HG03095 (cell line): ENCODE results near the gene ANKRD65.
"Not testable (repeated sequence)": the region's sequence is repeated elsewhere in the genome, so short reads cannot be mapped to it uniquely, and the experiment has no call there.

ENCODE experiments used
- ATAC-seq: cut with Tn5 transposase; IDR thresholded peaks from one replicate; pipeline ENCODE4 v1.9.1; 2021; ENCODE audit warnings: moderate library complexity; ENCODE audit not compliant: unreplicated experiment

The ANKRD65 gene

DNA sequence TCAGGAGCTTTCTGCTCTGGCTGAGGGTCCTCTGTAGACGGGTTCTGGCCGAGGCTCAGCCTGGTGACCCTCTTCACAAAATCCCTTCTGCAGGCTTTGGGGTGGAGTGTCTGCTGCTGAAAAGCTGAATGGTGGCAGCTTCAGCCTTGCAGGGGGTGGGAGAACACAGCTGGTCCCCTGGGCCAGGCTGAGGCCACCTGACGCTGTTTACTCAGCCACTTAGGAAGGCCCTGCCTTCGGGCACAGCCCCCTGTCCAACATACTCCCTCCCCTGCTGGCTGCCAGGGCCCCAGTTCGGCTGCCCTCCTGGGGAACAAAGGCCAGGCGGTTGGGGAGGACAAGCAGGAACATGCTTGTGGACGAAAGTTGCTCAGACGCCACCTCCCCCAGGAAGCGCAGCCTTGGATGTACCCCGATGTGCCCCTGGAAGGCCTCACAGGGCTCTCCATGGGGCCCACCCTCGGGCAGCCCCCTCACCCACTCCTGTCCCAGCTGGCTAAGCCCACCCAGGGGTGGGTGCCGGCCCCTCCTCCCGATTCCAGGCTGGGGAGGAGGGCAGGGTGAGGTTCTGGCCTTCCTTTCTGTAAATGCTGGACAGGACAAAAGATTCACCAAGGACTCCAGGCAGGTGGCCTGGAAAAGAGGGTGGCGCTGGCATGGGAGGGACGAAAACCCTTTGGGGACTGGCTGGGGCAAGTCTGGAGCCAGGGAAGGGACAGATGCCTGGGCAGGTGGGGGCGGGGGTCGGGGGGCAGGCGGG, at the start of gene ANKRD65:
TSS of gene ANKRD65 (minus strand) at position 130 of the 760 bp plus-strand sequence. CDS start 271 bp downstream, outside the sequence.
- ATAC-seq = no peak

DNA sequence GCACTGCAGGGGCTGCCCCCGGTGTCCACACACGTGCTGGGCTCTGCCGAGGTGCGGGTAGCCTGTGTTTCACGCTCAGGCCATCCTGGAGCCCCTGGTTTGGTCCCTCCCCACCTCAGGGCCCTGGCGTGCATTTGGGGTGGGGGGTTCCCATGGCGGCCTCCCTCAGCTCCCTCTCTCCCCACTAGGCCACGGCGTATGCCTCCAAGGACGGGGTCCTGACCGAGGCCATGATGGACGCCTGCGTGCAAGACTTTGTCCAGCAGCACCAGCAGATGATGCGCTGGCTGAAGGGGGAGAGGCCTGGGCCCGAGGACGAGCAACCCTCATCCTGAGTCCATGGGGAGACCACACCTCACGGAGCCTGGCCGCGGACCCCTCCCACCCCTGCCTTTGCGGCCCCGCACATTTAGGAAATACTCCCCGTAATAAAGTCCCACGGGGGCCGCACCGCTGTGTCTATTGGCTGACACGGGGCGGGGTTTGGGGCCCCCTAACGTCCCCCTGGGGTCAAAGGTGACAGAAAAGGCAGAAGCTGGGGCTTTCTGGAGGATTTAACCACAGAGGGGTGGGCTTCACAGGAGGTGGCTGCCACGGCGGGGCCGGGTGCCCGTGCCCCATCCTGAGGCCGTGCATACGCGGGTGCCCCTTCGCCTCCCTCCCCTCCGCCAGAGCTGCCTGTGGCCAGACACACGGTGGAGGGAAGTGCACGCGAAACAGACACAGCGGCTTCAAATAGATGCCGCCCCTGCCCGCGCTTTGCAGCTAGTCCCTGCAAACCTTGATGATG, 47.3 kb upstream of the ANKRD65 start:
- ATAC-seq = not testable (repeated sequence)

DNA sequence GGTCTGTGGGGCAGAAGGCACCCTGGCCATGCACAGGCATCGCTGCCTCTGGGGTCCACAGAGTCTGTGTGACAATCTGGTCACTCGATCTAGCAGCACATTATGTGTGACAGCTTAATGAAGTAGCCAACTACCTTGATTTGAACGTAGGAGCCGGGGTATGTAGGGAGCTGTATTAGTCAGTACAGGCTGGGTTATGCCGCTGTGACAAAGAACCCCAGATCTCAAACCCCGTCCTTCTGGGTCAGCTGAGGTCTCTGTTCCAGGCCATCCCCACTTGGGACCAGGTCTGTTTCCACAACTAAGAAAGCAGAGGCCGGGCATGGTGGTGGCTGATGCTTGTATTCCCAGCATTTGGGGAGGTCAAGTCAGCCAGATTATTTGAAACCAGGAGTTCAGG, 42.2 kb upstream of the ANKRD65 start:
- no peak for ATAC-seq

DNA sequence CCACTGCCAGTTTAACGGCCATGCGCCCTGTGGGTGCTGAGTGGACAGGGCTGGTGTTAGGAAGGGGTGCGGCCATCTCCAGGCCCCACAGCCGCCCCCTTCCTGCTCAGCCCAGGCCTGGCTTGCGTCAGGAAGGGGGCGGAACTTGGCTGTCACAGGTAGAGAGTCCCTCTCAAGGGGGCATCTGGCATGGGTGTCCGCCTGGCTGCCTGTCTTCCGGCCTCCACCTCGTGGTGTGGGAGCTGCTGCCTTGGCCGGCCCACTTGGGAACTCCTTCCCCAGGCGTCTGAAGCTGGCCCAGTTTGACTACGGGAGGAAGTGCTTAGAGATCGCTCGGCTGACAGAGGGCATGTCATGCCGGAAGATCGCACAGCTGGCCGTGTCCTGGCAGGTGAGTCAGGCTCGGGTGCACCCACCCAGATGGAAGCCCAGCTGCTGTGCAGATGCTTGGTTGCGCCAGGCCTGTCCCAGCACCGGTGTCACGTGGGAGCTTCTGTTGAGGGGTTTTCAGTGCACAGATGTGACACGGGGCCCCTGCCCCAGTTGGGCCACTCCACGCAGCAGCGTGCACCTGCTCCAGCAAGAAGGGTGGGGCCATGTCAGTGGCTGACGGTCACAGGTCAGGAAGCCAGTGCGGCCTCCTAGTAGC, 41.4 kb upstream of the ANKRD65 start:
- peak; percentile 59 for ATAC-seq

DNA sequence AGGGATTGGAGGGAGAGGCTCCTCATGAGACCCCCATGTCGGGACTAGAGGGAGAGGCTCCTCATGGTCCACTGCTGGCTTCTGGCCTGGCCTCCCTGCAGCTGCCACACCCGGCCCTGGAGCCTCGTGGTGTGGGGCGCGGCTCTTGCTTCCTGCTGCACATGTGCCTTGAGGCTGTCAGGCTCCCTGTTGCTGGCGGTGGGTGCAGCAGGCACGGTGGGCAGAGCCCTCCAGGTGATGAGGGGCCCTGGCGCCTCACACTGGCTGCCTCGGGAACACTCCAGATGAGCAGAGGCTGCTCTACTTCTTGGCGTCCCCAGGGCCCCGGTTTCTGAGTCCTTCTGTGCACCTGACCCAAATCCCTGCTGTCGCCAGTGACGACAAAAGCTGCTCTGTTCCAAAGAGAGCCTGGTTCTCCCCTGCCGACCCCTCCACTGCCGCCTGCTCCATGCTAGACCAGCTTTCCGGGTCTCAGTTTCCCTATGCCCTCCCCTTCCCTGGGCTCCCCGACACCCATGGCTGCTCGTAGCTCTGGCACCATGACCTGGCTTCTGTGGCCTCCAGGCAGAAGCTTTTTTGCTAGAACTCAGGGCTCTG, 40.7 kb upstream of the ANKRD65 start:
- ATAC-seq = no peak

DNA sequence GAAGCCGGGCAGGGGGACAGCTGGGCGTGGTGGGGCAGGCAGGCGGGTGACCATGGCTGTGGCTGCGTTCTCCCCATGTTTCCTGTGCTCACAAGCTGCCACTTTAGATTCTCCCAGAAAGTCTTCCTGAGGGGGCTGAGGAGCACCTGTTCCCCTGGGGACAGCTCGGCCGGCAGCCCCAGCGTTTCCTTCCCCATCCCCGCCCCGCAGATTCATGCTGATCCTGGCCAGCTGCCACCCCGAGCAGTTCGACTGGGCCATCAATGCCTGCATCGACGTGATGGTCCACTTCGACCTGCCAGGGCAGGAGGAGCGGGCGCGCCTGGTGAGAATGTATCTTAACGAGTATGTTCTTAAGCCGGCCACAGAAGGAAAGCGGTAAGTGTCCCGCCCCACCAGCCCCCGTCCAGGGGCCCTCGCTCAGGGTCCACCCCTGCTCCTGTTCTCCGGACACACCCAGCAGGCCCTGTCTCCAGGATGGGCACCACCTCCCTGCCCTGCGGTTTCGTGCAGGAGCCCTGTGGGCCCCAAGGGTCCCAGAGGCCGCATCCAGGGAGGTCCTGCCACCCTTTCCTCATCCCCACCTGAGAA, 39.6 kb upstream of the ANKRD65 start:
- ATAC-seq = no peak

DNA sequence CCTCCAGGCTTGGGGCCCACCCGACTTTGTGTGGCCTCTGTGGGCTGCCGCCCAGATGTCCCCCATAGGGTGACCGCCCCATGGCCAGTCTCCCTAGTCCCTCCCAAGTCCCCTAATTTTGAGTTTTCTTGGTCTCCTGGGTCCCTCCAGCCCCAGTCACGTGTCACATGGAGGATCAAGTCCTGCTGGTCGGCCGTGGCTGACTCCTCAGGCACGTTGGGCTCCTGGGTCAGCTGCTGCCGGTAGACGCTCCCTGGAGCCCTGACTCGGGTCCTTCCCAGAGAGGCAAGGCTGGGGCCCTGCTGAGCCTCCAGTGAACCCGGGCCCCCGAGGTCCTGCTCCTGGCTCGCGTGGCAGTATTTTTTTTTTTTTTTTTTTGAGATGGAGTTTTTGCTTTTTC, 38.6 kb upstream of the ANKRD65 start:
- ATAC-seq = not testable (repeated sequence)

DNA sequence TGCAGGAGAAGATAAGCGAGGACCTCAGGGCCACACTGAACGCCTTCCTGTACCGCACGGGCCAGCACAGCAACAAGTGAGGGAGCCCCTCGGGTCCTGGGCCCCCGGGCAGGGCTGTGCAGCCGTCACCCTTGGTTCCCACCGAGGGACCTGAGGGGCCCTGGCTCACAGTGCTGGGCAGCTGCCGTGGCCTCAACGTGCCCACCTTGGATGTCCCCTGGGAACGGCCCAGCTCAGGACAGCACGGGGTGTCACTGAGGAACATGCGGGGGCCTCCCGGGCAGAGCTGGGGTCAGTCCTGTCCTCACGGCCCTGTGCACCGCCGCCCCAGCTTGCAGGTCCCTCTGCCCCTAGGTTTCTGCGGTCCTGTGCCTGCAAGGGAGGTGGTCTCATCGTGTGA, 38.1 kb upstream of the ANKRD65 start:
- not testable (repeated sequence) for ATAC-seq

DNA sequence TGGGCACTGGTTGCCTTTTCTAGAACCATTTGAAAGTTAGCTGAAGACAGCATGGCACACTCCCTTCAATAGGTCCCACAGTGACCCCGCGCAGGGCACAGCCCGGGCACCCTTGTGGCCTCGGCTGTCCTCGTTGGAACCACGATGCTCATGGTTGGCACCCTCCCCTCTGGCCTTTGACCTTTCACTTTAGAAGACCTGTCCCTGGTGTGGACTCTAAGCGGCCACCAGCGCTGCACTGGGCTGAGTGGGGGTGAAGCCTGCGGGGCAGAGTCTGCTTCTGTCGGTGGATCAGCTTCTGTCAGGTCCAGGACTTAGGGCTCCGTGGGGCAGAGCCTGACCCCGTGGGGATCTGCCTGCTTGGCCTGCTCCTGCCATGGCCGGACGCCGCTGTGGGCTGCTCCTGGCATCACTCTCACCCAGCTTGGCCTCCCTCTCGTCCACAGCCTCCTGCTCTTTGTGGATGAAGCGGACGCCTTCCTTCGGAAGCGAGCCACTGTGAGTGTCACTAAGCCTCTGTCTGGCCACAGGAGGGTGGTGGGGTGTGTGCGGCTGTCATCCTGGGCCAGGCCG, 35.7 kb upstream of the ANKRD65 start:
- not testable (repeated sequence) for ATAC-seq

DNA sequence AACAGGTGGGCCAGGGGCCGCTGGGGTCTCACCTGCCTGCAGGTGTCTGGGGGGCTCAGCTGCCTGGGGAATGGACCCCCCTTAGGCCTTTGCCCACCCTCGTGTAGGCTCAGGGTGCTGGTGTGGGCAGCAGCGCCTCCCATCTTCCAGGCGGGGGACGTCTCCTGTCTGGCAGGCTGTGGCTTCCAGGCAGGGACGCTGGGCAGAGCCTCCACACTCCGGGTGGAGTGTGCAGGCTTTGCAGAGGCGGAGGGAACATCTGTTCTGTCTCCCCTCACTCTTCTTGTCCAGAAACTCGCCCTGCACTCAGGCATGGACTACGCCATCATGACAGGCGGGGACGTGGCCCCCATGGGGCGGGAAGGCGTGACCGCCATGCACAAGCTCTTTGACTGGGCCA, 34.9 kb upstream of the ANKRD65 start:
- not testable (repeated sequence) for ATAC-seq

DNA sequence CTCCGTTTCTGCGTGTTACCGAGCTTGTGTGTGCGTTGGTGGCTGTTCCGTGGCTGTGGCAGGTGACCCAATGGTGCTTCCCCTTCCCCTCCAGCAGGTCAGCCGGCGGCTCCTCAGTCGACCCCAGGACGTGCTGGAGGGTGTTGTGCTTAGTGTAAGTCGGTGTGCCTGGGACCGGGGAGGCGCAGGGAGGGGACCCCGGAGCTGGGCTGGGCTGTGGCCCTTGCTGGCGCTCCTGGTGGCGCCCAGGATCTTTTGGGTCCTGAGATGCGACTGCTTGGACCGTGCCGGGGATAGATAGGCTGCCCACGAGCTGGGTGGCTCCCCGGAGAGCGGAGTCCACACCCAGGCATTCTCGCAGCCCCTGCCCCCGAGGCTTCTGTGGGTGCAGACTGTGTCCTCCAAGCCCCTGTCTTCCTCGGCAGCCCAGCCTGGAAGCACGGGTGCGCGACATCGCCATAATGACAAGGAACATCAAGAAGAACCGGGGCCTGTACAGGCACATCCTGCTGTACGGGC, 34.3 kb upstream of the ANKRD65 start:
- no peak for ATAC-seq

DNA sequence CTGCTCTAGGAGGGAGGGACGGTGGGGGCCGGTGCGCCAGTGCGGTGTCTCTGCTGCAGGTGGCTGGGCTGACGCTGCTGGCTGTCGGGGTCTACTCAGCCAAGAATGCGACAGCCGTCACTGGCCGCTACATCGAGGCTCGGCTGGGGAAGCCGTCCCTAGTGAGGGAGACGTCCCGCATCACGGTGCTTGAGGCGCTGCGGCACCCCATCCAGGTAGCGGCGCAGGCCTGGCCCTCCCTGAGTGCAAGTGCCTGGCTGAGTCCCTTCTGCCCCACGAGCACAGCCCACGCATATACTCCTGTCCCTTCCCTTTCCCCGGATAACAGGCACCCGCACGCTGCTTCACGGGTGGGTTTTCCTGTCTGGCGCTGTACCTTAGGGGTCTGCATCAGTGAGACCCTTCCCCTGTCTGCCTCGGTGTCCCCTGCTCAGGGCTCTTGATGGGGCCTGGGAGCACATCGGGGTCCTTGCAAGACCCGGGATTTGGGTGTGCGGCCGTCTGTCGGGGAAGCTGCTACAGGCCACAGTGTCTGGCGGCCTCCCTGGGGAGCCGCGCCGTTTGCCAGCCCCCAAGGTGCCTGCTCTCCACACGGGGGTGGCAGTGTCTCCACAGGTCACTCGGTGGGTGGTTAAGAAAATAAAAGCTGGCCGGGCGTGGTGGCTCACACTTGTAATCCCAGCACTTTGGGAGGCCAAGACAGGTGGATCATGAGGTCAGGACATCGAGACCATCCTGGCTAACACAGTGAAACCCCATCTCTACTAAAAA, 33.4 kb upstream of the ANKRD65 start:
- ATAC-seq = not testable (repeated sequence)

DNA sequence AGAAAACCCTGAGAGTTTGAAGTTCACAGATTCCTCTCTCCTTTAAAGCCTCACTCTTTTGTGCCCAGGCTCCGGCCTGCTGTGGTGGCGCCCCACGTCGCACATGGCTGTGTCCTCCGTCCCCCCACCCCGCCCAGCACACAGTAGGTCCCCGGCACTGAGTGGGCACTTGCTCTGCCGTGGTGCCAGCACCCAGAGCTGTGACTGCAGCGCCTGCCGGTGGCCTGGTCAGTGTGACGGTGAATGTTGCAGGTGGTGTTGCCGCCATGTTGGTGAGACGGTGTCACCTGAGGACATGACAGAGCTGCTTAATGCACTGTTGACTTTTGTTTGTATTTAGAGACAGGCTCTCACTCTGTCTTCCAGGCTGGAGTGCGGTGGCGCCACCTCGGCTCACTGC, 31.8 kb upstream of the ANKRD65 start:
- ATAC-seq = no peak

DNA sequence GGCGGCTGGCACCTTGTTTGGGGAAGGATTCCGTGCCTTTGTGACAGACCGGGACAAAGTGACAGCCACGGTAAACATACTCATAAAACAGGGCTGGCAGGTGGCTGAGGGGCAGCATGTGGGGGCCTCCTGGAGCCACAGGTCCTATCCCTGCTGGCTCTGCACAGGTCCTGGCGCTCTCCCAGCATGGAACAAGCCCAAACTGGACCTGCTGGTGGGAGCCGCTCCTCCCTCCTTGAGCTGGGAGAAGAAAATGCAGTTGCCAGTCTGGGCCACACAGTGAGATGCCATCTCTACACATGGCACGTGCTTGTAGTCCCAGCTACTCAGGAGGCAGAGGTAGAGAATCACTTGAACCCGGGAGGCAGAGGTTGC, 31.3 kb upstream of the ANKRD65 start:
- not testable (repeated sequence) for ATAC-seq

DNA sequence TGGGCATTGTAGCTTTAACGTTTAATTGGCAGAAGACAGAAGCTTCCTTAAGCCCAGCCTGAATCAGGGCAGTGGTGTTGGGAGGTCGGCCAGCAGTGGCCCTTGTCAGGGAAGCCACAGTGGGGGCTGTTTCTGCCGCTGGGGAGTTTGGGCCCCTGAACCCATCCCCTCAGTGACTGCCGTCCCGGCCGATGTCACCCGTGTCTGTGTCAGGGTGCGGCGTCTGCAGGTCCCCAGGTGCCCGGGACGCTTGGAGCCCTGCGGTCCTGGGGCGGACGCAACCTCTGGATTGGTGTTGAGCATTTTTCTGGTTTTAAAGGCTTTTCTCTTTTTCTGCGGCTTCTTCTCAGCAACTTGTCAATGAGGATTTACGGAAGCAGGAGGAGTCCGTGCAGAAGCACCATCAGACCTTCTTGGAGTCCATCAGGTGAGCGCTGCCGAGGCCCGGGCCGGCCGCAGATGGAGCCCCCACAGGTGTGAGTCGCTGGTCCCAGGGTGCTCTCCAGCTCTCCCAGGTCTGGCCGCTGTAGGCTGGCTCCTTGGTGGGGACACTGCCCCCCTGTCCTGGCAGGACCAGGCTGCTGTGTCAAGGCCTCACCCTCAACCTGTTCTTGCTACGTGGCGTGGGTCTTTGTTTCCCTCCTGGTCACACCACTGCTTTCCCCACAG, 30.8 kb upstream of the ANKRD65 start:
- ATAC-seq = no peak

DNA sequence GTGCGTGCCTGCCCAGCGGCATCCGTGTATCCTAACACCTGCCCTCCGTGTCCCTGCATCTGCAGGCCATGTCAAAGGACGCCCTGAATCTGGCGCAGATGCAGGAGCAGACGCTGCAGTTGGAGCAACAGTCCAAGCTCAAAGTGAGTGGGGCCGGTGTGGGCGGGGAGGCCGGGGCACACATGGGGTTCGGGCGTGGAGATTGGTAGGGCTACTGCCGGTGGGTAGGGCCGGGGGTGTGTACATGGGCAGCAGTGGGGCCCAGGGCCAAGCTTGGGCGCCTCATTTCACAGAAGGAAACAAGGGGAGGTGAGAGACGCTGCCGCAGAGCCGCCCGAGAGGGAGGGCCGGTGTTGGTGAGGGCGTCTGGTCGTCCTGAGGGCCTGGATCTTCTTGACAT, 29.5 kb upstream of the ANKRD65 start:
- ATAC-seq = not testable (repeated sequence)

DNA sequence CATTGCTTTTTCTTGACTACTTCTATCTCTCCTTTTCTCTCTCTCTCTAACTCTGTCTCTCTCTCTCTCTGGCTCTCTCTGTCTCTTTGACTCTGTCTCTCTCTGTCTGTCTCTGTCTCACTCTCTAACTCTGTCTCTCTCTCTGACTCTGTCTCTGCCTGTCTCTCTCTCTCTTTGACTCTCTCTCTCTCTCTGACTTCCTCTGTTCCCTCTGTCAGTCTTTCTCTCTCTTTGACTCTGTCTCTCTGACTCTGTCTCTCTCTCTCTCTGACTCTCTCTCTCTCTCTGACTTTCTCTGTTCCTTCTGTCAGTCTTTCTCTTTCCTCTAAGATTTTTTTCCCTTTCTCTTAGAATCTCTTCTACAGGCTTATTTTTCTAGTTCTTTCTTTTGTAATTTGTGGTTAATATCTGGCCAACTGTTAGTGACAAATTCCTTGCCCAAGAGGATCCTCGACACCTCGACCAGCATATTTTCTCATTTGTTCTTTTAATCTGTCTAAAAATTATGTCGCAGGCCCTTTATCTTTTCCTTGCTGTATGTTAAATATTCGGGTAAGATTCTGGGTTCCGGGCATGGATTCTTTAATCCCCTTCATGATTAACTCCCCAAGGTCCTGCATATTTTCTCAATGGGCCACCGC, 28.1 kb upstream of the ANKRD65 start, which contains the start of gene ATAD3C:
TSS of gene ATAD3C (plus strand) at position 591 of the 641 bp plus-strand sequence. CDS start 995 bp downstream, outside the sequence.
- ATAC-seq = no peak

DNA sequence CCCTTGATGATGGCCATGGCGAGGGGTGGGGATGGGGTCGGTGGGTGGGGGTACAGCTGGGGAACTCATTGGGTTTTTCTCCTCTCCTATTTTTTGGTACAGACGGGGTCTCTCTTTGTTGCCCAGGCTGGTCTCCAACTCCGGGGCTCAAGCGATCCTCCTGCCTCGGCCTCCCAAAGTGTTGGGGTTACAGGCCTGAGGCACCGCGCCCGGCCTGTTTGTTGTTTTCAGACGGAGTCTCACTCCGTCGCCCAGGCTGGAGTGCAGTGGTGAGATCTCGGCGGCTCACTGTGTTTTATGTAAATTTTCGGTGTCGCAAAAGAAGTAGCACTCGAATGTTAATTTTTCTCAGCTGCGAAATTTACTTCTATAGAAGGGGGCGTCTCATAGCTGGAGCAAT, 25.6 kb upstream of the ANKRD65 start:
- not testable (repeated sequence) for ATAC-seq
